Large intestine (tissue), 3 donors: ENCODE results near the gene RAB6B. TPM values are rescaled to one million over a fixed set of nuclear protein-coding genes. Genes with fewer than 3 reads are reported as not detected.

Experiments used
- DNase-seq, 2 donors: peaks; one replicate each; pipeline versions ENCODE4 v3.0.0 to v3.0.0-alpha.2; 2013
- H3K27ac ChIP-seq: one replicate; pipeline ENCODE4 v1.5.1; 2013; ENCODE audit warnings: low read length
- H3K27me3 ChIP-seq: 2 replicates; pipeline ENCODE4 v1.6.1; 2013; ENCODE audit warnings: low read length; ENCODE audit not compliant: control insufficient read depth, insufficient read depth
- H3K36me3 ChIP-seq: 2 replicates; pipeline ENCODE4 v1.6.1; 2013; ENCODE audit warnings: low read length; ENCODE audit not compliant: control insufficient read depth, insufficient read depth
- H3K4me1 ChIP-seq: one replicate; pipeline ENCODE4 v1.6.1; 2013; ENCODE audit warnings: low read length; ENCODE audit not compliant: control insufficient read depth, insufficient read depth
- H3K4me3 ChIP-seq: one replicate; pipeline ENCODE4 v1.5.1; 2013; ENCODE audit warnings: low read length
- H3K9me3 ChIP-seq: one replicate; pipeline ENCODE4 v1.6.1; 2013; ENCODE audit warnings: mild to moderate bottlenecking, low read depth, low read length, moderate library complexity; ENCODE audit not compliant: control insufficient read depth
- WGBS: methylation state at CpG from one replicate; pipeline ENCODE4 v1.1.5; 2013; ENCODE audit warnings: low lambda C conversion rate; ENCODE audit not compliant: insufficient coverage; 5-methylcytosine and 5-hydroxymethylcytosine counted together
- polyA plus RNA-seq: library from polyadenylated mRNA; unstranded; fragments of 120-200 nt; gene quantifications from one replicate; pipeline ENCODE4 v1.2.1, GENCODE V29; 2013

RAB6B gene
- polyA plus RNA-seq, 1 donor = 8.8 TPM

- WGBS = no CpG with 5 or more reads among the region's 2 CpGs
- no peak for DNase-seq
- Histone ChIP-seq H3K9me3 (no peaks in the 10 kb centered on the region), H3K27ac (no peak overlapping the region), H3K4me3 (no peak overlapping the region), H3K27me3 (no peaks in the 10 kb centered on the region), H3K36me3 (no peaks in the 10 kb centered on the region), H3K4me1 (no peaks in the 10 kb centered on the region)
Measured at GRCh38 chr3:133856316-133856715, 39.4 kb downstream of the RAB6B start.

- no peaks in the 10 kb centered on the region for H3K9me3 ChIP-seq
- WGBS = no CpG with 5 or more reads among the region's 6 CpGs
- no peak for DNase-seq
- H3K36me3 ChIP-seq = no peaks in the 10 kb centered on the region
- no peak overlapping the region for H3K27ac ChIP-seq
- H3K4me3 ChIP-seq = no peak overlapping the region
- H3K4me1 ChIP-seq = no peaks in the 10 kb centered on the region
- no peaks in the 10 kb centered on the region for H3K27me3 ChIP-seq
Measured at GRCh38 chr3:133855772-133856171, 39.9 kb downstream of the RAB6B start.

- Histone ChIP-seq H3K4me3 (no peak overlapping the region), H3K4me1 (no peaks in the 10 kb centered on the region), H3K27ac (no peak overlapping the region), H3K9me3 (no peaks in the 10 kb centered on the region), H3K36me3 (no peaks in the 10 kb centered on the region), H3K27me3 (no peaks in the 10 kb centered on the region)
- WGBS = no CpG with 5 or more reads among the region's 4 CpGs
- DNase-seq = no peak
Measured at GRCh38 chr3:133855002-133855370, 40.7 kb downstream of the RAB6B start.

GRCh38 chr3:133854264-133855001 is 41.2 kb downstream of the RAB6B start:
- Histone ChIP-seq H3K36me3 (no peaks in the 10 kb centered on the region), H3K27me3 (no peaks in the 10 kb centered on the region), H3K4me1 (no peaks in the 10 kb centered on the region), H3K9me3 (no peaks in the 10 kb centered on the region), H3K4me3 (no peak overlapping the region), H3K27ac (no peak overlapping the region)
- WGBS = no CpG with 5 or more reads among the region's 5 CpGs
- no peak for DNase-seq

- Histone ChIP-seq H3K27me3 (no peaks in the 10 kb centered on the region), H3K27ac (no peak overlapping the region), H3K4me1 (no peaks in the 10 kb centered on the region), H3K36me3 (no peaks in the 10 kb centered on the region), H3K4me3 (no peak overlapping the region), H3K9me3 (no peaks in the 10 kb centered on the region)
- no peak for DNase-seq
- WGBS = no CpG with 5 or more reads among the region's 2 CpGs
Measured at GRCh38 chr3:133853925-133854227, 41.8 kb downstream of the RAB6B start.

GRCh38 chr3:133853063-133853924 is 42.4 kb downstream of the RAB6B start:
- 40% methylated on average over 1 of the region's 5 CpGs for WGBS
- H3K4me3 ChIP-seq = no peak overlapping the region
- no peaks in the 10 kb centered on the region for H3K27me3 ChIP-seq
- DNase-seq = no peak
- no peak overlapping the region for H3K27ac ChIP-seq
- no peaks in the 10 kb centered on the region for H3K4me1 ChIP-seq
- no peaks in the 10 kb centered on the region for H3K9me3 ChIP-seq
- no peaks in the 10 kb centered on the region for H3K36me3 ChIP-seq

- H3K9me3 ChIP-seq = no peaks in the 10 kb centered on the region
- H3K4me1 ChIP-seq = no peaks in the 10 kb centered on the region
- H3K4me3 ChIP-seq = no peak overlapping the region
- no peaks in the 10 kb centered on the region for H3K36me3 ChIP-seq
- WGBS = no CpG with 5 or more reads among the region's 8 CpGs
- H3K27ac ChIP-seq = no peak overlapping the region
- peaks cover 4% of the 10 kb centered on the region for H3K27me3 ChIP-seq
- DNase-seq = no peak
Measured at GRCh38 chr3:133851931-133852330, 43.8 kb downstream of the RAB6B start.

GRCh38 chr3:133851266-133851906 is 44.3 kb downstream of the RAB6B start:
- no peak overlapping the region for H3K27ac ChIP-seq
- no peaks in the 10 kb centered on the region for H3K4me1 ChIP-seq
- no peak overlapping the region for H3K4me3 ChIP-seq
- no peaks in the 10 kb centered on the region for H3K9me3 ChIP-seq
- H3K27me3 ChIP-seq = peaks cover 4% of the 10 kb centered on the region
- no peaks in the 10 kb centered on the region for H3K36me3 ChIP-seq
- 83% methylated on average over 2 of the region's 5 CpGs for WGBS
- DNase-seq = no peak

GRCh38 chr3:133850034-133850433 is 45.6 kb downstream of the RAB6B start:
- WGBS = no CpG with 5 or more reads among the region's 1 CpG

GRCh38 chr3:133849346-133849745 is 46.3 kb downstream of the RAB6B start:
- H3K9me3 ChIP-seq = no peaks in the 10 kb centered on the region
- no peaks in the 10 kb centered on the region for H3K36me3 ChIP-seq
- no peaks in the 10 kb centered on the region for H3K4me1 ChIP-seq
- no peak for DNase-seq
- peaks cover 4% of the 10 kb centered on the region for H3K27me3 ChIP-seq
- no peak overlapping the region for H3K27ac ChIP-seq
- no peak overlapping the region for H3K4me3 ChIP-seq

More at GRCh38 chr3:133850034-133850433, 45.6 kb downstream of the RAB6B start:
- no peaks in the 10 kb centered on the region for H3K36me3 ChIP-seq
- DNase-seq = no peak
- H3K4me3 ChIP-seq = no peak overlapping the region
- H3K27me3 ChIP-seq = peaks cover 4% of the 10 kb centered on the region
- no peaks in the 10 kb centered on the region for H3K9me3 ChIP-seq
- H3K4me1 ChIP-seq = no peaks in the 10 kb centered on the region
- no peak overlapping the region for H3K27ac ChIP-seq
